ENCODE results near the gene CNTN1.

DNA sequence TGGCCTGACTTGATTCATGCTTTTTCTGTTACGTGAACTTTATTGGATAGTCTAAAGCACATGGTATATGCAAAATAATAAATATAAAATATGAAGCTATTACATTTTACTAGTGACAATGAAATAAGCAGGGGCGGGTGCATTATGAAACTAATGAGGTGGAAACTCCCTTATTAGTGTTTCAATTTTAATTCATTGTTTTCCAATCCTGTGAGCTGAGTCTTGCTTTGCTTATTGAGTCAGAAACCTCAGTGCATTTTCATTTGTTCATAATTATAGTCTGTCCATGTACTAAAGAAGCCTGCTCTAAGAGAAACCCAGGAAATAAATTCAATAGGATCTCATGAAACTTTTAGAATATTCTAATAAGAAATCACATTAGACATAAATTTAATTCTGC lies 78.5 kb downstream of the CNTN1 start:
- TF ChIP-seq POLR2A (IDR thresholded peaks at IDR 0.05), result no peak
- TF ChIP-seq, protein P1, sequence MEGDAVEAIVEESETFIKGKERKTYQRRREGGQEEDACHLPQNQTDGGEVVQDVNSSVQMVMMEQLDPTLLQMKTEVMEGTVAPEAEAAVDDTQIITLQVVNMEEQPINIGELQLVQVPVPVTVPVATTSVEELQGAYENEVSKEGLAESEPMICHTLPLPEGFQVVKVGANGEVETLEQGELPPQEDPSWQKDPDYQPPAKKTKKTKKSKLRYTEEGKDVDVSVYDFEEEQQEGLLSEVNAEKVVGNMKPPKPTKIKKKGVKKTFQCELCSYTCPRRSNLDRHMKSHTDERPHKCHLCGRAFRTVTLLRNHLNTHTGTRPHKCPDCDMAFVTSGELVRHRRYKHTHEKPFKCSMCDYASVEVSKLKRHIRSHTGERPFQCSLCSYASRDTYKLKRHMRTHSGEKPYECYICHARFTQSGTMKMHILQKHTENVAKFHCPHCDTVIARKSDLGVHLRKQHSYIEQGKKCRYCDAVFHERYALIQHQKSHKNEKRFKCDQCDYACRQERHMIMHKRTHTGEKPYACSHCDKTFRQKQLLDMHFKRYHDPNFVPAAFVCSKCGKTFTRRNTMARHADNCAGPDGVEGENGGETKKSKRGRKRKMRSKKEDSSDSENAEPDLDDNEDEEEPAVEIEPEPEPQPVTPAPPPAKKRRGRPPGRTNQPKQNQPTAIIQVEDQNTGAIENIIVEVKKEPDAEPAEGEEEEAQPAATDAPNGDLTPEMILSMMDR (IDR thresholded peaks at IDR 0.05), result no peak

All from prostate gland (tissue), 2 donors.